ENCODE measurements around the gene ABCD1.

DNA sequence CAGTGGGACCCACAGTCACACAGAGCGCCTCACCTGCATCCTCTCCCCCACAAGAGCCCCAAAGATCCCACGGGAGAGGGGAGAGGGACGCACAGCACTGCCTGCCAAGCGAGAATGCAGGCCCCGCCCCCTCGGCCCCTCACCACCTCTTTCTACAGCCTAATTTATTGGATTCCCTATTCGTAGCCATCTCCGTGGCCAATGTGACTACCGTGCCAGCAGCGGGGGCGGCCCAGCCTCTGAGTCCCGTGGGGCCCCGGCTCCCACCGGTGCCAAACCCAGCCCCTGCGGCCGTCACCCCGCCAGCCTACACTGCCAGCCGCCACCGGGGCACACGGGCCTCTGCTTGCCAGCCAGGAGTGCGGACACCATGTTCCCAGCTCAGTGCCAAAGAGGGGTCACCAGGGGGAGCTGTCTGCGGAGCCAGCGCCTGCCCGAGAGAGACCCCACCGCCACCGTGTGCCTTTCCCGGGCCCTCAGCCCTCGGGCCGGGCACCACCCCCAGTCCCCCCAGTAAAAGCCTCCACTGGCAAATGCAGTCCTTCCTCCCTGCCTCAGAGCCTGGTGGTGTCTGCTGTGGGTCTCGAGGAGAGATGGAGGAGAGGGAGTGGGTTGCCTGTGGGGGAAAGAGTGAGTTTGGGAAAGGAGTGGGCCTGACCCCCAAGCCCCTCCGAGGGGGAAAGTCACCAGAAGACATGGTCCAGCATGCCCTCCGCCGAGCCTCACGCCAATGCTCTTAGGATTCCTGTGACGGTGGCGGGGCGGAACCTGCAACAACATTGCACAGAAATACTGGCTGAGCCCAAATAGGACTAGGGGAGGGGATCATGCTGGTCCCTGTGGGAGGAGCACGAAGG lies 19.8 kb downstream of the ABCD1 start:
- TF ChIP-seq, protein P1, sequence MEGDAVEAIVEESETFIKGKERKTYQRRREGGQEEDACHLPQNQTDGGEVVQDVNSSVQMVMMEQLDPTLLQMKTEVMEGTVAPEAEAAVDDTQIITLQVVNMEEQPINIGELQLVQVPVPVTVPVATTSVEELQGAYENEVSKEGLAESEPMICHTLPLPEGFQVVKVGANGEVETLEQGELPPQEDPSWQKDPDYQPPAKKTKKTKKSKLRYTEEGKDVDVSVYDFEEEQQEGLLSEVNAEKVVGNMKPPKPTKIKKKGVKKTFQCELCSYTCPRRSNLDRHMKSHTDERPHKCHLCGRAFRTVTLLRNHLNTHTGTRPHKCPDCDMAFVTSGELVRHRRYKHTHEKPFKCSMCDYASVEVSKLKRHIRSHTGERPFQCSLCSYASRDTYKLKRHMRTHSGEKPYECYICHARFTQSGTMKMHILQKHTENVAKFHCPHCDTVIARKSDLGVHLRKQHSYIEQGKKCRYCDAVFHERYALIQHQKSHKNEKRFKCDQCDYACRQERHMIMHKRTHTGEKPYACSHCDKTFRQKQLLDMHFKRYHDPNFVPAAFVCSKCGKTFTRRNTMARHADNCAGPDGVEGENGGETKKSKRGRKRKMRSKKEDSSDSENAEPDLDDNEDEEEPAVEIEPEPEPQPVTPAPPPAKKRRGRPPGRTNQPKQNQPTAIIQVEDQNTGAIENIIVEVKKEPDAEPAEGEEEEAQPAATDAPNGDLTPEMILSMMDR (IDR thresholded peaks at IDR 0.05; ENCODE audit: low read depth, low read length, missing input control), result no peak
- TF ChIP-seq TAF1 (conservative IDR thresholded peaks at IDR 0.05), result no peak
- TF ChIP-seq YY1 (IDR thresholded peaks at IDR 0.05), result no peak
- TF ChIP-seq, protein P2, sequence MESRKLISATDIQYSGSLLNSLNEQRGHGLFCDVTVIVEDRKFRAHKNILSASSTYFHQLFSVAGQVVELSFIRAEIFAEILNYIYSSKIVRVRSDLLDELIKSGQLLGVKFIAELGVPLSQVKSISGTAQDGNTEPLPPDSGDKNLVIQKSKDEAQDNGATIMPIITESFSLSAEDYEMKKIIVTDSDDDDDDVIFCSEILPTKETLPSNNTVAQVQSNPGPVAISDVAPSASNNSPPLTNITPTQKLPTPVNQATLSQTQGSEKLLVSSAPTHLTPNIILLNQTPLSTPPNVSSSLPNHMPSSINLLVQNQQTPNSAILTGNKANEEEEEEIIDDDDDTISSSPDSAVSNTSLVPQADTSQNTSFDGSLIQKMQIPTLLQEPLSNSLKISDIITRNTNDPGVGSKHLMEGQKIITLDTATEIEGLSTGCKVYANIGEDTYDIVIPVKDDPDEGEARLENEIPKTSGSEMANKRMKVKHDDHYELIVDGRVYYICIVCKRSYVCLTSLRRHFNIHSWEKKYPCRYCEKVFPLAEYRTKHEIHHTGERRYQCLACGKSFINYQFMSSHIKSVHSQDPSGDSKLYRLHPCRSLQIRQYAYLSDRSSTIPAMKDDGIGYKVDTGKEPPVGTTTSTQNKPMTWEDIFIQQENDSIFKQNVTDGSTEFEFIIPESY (IDR thresholded peaks at IDR 0.05), result no peak
- no peak for TF ChIP-seq ATF3 (IDR thresholded peaks at IDR 0.05)

Data from liver (tissue), 3 donors.